Stimulated activated CD4-positive, alpha-beta T cell treated with anti-CD3 and anti-CD28 coated beads, Interleukin-12 subunit alpha, Interleukin-12 subunit beta, amount 100 ng/mL, for 48 hours (primary cell): ENCODE data around the gene GPHN.

Experiments used
- DNase-seq, 3 donors: peaks; one replicate each; pipeline ENCODE4 v3.0.0-alpha.2; 2020; ENCODE audit warnings: low read depth in 2 of 3, low spot score in 1 of 3

The GPHN gene

GRCh38 chr14:66916421-66916820 is 408.5 kb downstream of the GPHN start:
- DNase-seq: no peak

- DNase-seq: no peak
Measured at GRCh38 chr14:66918527-66918926, 410.6 kb downstream of the GPHN start.

DNA sequence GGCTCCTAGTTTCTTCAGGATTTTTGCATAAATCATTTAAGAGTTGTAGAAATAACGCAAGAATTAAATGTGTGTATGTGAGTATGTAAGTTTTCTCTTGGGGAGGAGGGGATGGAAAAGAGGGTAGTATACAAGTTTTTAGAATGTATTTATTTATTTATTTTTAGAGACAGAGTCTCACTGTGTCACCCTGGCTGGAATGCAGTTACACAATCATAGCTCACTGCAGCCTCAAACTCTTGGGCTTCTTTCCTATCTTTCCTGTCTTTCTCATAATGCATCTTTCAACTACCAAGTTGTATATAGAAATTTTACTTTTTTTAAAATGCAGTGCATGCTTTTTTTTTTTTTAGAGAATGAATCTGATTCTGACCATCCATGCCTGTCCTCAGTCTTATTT is 412.2 kb downstream of the GPHN start:
- no peak for DNase-seq

DNA sequence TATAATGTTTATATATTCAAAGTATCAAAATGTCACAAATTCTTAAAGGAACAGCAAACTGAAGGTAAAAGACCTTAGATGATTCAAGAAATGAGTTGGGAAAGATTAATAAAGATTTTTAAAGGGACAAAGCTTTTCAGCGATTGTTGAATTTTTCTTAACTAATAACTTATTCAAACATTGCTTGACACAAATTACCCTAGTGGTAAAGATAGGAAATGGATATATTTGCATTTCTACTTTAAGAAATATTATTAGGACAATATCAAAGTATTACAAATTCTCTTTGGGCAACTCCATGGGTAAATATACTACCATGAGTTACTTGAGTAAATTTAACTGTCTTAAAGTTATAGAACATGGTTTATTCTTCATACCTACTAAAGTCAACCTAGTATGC is 415.3 kb downstream of the GPHN start:
- no peak for DNase-seq

DNA sequence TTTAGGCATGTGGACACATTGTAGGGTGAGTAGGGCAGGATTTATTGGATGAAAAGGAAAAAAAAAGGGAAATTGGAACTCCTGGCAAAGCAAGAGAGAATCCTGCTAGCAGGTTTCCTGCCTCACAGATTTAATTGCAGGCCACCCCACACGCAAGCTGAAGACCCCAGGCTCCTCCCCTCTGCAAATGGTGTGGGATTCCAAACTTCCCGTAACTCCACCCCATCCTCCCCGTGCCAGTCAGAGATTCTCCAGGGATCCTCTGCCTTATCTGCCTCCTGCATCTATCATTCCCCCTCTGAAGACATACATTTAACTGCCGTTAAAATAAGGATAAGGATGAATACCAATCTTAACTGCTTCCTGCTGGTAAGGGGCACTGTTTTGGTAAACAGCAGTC is 431.5 kb downstream of the GPHN start:
- no peak for DNase-seq

DNA sequence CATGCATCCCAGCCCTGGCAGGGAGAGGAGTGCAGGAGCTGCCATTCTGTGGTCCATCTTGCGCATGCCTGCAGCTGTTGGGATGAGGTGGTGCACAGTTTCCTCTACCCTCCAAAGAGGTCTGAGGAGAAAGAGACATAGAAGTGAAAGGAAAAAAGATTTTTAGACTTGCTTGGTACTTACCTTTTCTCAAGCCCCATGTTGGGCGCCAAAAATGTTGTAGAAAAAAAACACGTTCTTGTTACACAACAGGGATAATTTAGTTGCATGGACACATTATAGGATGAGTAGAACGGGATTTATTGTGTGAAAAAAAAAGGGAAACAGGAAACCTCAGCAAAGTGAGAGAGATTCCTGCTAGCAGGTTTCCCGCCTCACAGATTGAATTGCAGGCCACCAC is 436.9 kb downstream of the GPHN start:
- peak in 1 of 3 donors; percentile 1 for DNase-seq

DNA sequence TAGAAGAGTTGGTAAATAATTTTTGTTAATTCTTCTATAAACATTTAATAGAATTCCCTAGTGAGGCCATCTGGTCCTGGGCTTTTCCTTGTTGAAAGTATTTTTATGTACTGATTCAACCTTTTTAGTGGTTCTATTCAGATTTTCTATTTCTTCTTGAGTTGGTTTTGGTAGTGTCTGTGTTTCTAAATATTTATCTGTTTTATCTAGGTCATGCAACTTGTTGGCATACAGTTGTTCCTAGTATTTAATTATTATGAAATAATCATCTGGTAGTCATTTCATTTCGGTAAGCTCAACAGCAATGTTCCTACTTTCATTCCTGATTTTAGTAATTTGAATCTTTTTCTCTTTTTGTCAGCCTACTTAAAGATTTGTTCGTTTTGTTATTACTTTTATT is 447.2 kb downstream of the GPHN start:
- no peak for DNase-seq

- no peak for DNase-seq
Measured at GRCh38 chr14:66959437-66960050, 451.6 kb downstream of the GPHN start.

DNA sequence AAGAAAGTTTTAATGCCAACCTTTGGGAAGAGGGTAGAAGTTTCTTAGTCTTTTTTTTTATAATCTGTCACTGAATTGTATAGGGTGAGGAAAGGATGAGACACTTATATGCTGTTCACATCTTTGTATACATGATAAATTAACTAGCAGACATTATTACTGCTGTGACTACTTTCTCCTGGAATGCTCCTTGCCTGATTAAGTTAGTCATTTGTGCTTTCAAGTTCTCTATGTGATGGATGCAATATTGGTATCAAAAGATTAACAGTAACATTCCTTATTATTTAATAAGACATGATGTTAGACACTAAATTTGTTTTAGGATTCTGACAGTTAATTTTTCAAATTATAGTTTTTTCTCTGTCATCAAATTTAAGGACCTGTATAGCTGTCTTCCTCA is 457.9 kb downstream of the GPHN start:
- no peak for DNase-seq

GRCh38 chr14:66972469-66972868 is 464.5 kb downstream of the GPHN start:
- no peak for DNase-seq

DNA sequence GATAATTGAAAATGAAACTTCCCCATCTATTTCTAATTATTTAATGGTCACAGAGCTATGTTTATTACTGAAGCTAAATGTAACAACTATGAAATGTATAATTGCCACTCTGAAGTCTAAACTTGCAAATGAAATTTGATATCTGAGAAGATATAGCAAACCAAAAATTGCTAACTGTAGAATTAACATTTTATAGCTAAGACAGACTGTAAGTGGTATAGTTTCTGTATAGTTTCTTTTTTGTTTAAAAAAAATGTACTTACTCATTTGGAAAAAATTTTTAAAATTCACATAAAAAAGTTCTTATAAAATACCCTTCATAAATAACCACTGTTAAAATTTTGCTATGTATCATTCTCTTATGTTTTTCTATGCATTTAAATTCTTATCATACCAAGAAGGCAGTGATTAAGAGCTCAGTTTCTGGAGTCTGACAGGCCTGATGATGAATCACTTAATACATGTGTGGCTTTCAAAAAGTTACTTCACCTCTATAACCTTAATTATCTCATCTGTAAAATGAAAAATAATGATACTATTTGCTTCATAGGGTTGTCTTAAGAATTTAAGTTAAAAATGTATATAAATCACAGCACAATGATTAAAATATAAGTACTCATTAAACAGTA is 466.6 kb downstream of the GPHN start:
- DNase-seq: no peak

- DNase-seq: no peak
Measured at GRCh38 chr14:66975251-66975650, 467.3 kb downstream of the GPHN start.

- no peak for DNase-seq
Measured at GRCh38 chr14:66979101-66979974, 471.4 kb downstream of the GPHN start.

- no peak for DNase-seq
Measured at GRCh38 chr14:66982247-66982646, 474.3 kb downstream of the GPHN start.

GRCh38 chr14:66992776-66993175 is 484.8 kb downstream of the GPHN start:
- no peak for DNase-seq

- DNase-seq: no peak
Measured at GRCh38 chr14:66993512-66993911, 485.6 kb downstream of the GPHN start.

GRCh38 chr14:66998013-66998412 is 490.1 kb downstream of the GPHN start:
- peak in 2 of 3 donors; percentile 2 for DNase-seq

- no peak for DNase-seq
Measured at GRCh38 chr14:66999978-67000377, 492.0 kb downstream of the GPHN start.

DNA sequence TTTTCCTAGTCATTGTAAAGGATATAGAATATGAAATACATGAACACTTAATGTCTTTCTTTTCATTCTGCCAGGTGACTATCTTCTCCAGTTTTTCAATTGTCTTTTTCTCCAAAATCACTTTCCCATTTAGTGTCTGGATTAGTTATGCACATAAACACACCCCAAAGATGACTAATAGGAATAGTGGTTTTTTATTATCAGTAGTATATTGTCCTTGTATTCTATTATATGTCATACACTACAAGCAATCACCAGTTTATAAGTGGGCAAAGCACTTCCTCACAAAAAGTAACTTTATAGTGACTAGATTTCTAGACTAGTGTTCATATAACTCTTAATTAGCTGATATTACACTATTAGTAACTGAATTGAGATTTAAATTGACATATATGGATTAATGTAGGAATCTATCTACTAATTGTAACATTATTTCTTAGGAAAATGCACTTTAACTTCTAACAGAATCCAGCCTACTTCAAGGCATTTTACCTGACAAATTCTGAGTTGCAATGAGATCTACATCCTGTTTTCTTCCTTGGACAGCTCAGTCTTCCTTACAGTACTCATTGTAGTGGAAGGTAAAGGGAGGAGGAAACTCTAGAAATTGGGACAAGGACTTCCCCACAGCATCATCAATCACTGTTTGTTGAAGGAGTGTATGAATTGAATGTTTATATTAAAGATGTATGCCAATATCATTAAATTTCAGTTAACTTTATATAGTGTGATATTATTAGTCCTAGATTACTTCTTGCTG is 495.2 kb downstream of the GPHN start:
- DNase-seq: no peak

DNA sequence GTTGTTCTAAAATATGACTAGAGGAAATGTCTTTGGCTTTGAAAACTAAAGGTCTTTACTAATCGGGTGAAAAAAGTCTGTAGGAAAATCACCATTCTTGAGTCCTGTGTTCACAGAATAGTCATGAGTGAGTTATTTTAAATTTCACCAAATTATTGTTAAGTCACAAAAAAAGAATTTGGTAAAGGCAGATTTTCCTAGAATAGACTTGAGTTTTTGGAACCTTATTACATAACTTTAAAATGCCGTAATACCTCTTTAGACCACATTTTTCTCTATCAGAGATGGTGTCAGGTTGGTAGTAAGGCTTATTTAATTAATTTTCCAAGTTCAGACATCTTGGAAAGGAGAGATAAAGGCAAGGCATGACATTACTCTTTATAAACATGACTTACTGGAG is 496.6 kb downstream of the GPHN start:
- no peak for DNase-seq

GRCh38 chr14:67010602-67011001 is 502.7 kb downstream of the GPHN start:
- DNase-seq: no peak

GRCh38 chr14:67016856-67017255 is 508.9 kb downstream of the GPHN start:
- DNase-seq: no peak
